Spinal cord (tissue), 10 donors: Measurements from ENCODE around the gene DNAJC21. TPM values are rescaled to one million over a fixed set of nuclear protein-coding genes. Genes with fewer than 3 reads are reported as not detected.

ENCODE experiments used
- DNase-seq, 6 donors: peaks; one replicate each; pipeline versions ENCODE4 v3.0.0 to v3.0.0-alpha.2; 2013 to 2015; ENCODE audit warnings: low spot score in 6 of 6, low read depth in 4 of 6
- H3K27ac ChIP-seq: one replicate; pipeline ENCODE4 v1.5.1; 2013; ENCODE audit warnings: low read depth, low read length, control low read depth
- H3K27me3 ChIP-seq: one replicate; pipeline ENCODE4 v1.6.1; 2013; ENCODE audit warnings: low read length; ENCODE audit not compliant: control insufficient read depth, insufficient read depth
- H3K36me3 ChIP-seq: one replicate; pipeline ENCODE4 v1.6.1; 2013; ENCODE audit warnings: low read length; ENCODE audit not compliant: control insufficient read depth, insufficient read depth
- H3K4me1 ChIP-seq: one replicate; pipeline ENCODE4 v1.6.1; 2013; ENCODE audit warnings: low read length; ENCODE audit not compliant: control insufficient read depth, insufficient read depth
- H3K4me3 ChIP-seq: one replicate; pipeline ENCODE4 v1.5.1; 2013; ENCODE audit warnings: low read depth, low read length, control low read depth
- H3K9me3 ChIP-seq: one replicate; pipeline ENCODE4 v1.6.1; 2013; ENCODE audit warnings: low read length; ENCODE audit not compliant: control insufficient read depth, insufficient read depth
- WGBS: methylation state at CpG from one replicate; pipeline ENCODE4 v1.1.5; 2013; ENCODE audit warnings: missing lambda C conversion rate; ENCODE audit not compliant: insufficient coverage; 5-methylcytosine and 5-hydroxymethylcytosine counted together
- polyA plus RNA-seq, 2 donors: library from polyadenylated mRNA; unstranded; fragments of 120-200 nt; gene quantifications; one replicate each; pipeline ENCODE4 v1.2.1, GENCODE V29; 2013; ENCODE audit not compliant: insufficient read length in 2 of 2
- total RNA-seq, 2 donors: library from RNA; depleted of rRNA in 1 of 2; stranded (reverse); fragments of 120-200 nt in 1 of 2; fragments of >200 nt in 1 of 2; gene quantifications; one replicate each; pipeline versions ENCODE4 v1.2.3 to v1.2.4, GENCODE V29; 2013 to 2014
- donor health status: healthy.

The DNAJC21 gene
- total and polyA plus RNA-seq, 4 donors, result 28.4 to 35.3 (median 33.2) TPM

DNA sequence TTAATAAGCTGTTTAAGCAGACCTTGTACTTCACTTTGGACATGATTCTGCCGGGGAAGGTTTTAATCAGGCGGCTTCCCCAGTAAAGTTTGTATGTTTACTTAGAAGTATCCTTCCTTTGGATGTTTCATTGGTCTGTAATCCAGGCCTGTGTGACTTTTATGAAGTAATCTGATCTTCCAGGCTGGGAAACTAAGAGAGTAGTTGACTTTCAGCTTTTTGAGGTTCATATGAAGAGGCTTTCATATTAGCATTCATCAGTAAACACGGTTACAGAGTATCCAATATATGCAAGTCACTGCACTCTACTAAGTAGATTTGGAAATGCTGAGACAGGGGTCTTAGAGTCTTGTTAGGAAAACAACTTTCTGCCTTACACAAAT, 1.1 kb downstream of the DNAJC21 start:
- Histone ChIP-seq H3K4me1 (peaks cover 3% of the 10 kb centered on the region), H3K9me3 (no peaks in the 10 kb centered on the region), H3K27me3 (no peaks in the 10 kb centered on the region), H3K4me3 (peak overlapping the region; percentile 82), H3K27ac (peak overlapping the region; percentile 92), H3K36me3 (peaks cover 13% of the 10 kb centered on the region)
- no CpG with 5 or more reads among the region's 3 CpGs for WGBS
- DNase-seq, result no peak

DNA sequence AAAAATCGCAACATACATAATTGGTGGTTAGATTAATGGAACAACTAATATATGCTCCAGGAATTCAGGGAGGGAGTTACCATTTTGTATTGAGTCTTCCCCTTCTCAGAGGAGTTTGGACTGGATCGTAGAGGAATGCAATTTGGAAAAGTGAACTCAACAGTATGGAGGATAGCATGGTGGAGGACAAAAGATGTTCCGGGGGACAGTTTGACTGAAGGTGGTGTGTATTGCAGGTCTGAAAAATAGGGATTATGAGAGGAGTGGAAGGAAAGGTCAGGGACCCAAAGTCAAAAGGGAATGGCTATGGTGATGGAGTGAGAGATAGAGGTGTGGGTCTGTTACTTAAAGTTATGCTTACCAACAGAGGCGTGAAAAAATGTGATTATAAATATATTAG, 1.5 kb downstream of the DNAJC21 start:
- no peak for DNase-seq
- Histone ChIP-seq H3K9me3 (no peaks in the 10 kb centered on the region), H3K4me1 (peaks cover 3% of the 10 kb centered on the region), H3K27ac (no peak overlapping the region), H3K27me3 (no peaks in the 10 kb centered on the region), H3K4me3 (peak overlapping the region; percentile 82), H3K36me3 (peaks cover 10% of the 10 kb centered on the region)
- 50% methylated on average over 1 of the region's 4 CpGs for WGBS

DNA sequence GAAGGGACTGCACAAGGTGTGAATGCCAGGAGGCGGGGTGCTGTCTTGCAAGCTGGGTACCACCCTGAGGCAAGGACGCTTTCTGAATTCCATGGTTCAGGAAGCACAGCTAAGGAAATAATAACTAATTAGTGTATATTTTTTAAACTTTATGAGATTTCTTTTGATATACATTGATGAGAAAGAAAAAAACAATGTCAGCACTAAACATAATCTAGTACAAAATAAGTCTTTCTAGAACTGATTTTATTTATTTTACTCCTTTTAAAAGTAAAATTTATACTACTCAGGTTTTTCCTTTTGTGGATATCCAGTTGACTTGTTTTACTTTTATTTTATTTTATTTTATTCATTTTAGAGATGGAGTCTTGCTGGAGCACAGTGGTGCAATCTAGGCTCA, 3.6 kb downstream of the DNAJC21 start:
- Histone ChIP-seq H3K4me1 (peaks cover 3% of the 10 kb centered on the region), H3K9me3 (no peaks in the 10 kb centered on the region), H3K36me3 (peaks cover 16% of the 10 kb centered on the region), H3K27ac (no peak overlapping the region), H3K27me3 (no peaks in the 10 kb centered on the region), H3K4me3 (no peak overlapping the region)
- 100% methylated on average over 1 of the region's 2 CpGs for WGBS
- DNase-seq, result no peak

DNA sequence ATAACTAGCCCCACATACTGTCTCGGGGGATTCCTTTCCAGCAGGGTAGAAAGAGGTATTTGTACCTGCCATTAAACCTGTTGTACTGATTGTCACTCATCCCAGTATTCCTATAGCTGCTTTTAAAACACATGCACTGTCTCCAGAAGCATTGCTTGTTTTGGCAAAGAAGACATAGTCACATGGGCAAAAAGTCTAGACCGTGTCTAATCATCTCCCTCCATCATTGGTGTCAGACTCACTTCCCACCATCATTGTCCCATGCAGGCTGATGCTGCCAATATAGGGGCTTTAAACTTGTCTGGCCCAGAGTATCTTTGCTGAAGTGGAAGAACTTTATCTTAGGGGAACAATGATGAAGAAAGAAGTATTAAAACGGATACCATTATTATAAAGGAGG, 12.6 kb downstream of the DNAJC21 start:
- H3K4me1 ChIP-seq, result no peaks in the 10 kb centered on the region
- H3K27me3 ChIP-seq, result no peaks in the 10 kb centered on the region
- H3K9me3 ChIP-seq, result no peaks in the 10 kb centered on the region
- DNase-seq, result no peak
- no peak overlapping the region for H3K4me3 ChIP-seq
- 74% methylated on average over 3 of the region's 3 CpGs for WGBS
- H3K27ac ChIP-seq, result no peak overlapping the region
- peaks cover 34% of the 10 kb centered on the region for H3K36me3 ChIP-seq

DNA sequence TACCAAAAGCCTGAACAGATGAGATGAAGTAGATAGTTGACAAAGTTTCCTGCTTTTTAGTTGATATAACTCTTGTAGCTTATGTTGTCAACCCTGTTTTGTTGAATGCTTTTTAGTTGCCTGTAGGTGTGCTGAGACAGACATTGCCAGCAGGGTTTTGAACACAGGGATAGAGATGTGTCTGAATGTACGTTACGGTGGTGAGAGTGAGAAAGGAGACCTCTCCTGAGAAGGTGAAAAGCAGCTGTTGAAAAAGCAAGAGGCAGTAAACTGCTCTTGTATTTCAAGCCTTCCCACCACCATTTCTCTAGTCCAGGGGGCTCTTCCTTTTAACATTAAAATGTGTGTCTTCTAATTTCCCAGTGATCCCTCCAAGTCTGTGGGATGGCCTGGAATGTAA, 14.7 kb downstream of the DNAJC21 start:
- H3K4me3 ChIP-seq, result no peak overlapping the region
- peaks cover 20% of the 10 kb centered on the region for H3K36me3 ChIP-seq
- WGBS, result no CpG with 5 or more reads among the region's 2 CpGs
- no peak overlapping the region for H3K27ac ChIP-seq
- no peaks in the 10 kb centered on the region for H3K4me1 ChIP-seq
- H3K9me3 ChIP-seq, result no peaks in the 10 kb centered on the region
- no peaks in the 10 kb centered on the region for H3K27me3 ChIP-seq
- DNase-seq, result no peak

DNA sequence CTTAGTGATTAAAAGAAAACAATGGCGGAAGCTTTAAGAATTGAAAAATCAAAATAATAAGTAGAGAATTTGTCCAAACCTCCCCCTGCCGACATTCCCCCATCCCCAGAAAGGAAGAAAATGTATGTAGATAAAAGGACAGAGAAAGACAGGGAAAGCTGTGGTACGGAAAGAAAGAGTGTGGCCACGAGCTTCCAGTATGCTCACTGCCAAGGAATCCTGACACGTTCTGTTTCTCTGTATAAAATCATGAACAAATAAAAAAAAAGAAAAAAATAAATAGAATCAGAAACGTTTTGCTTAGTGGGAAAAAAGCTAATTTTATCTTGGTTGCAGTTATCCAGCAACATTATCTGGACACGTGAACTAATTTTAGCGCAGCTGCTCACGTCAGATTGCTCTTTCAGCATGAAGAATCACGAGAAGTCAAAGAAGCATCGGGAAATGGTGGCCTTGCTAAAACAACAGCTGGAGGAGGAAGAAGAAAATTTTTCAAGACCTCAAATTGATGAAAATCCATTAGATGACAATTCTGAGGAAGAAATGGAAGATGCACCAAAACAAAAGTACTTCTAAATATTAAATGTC, 15.2 kb downstream of the DNAJC21 start:
- no peaks in the 10 kb centered on the region for H3K27me3 ChIP-seq
- peaks cover 16% of the 10 kb centered on the region for H3K36me3 ChIP-seq
- no peak overlapping the region for H3K27ac ChIP-seq
- H3K4me3 ChIP-seq, result no peak overlapping the region
- H3K9me3 ChIP-seq, result no peaks in the 10 kb centered on the region
- 85% methylated on average over 4 of the region's 11 CpGs for WGBS
- DNase-seq, result no peak
- H3K4me1 ChIP-seq, result no peaks in the 10 kb centered on the region

DNA sequence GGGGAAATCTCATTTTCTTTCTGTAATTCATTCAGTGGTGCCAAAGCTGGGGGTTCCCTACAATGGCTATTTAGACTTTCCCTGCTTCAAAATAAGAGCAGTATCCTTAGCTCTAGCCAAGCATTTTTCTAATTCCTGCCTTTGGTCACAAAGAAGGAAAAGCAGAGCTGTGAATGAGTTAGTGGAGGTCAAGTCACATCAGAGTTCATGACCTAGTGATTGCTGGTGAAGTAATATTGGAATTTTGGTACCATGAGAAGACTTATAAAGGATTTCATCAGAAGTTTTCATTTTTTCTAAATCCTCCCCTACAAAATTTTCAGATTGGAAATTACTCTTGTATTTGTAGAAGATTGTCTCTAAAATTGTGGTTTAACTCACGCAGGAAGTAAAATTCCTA, 28.0 kb downstream of the DNAJC21 start:
- Histone ChIP-seq H3K36me3 (peaks cover 7% of the 10 kb centered on the region), H3K27ac (no peak overlapping the region)

DNA sequence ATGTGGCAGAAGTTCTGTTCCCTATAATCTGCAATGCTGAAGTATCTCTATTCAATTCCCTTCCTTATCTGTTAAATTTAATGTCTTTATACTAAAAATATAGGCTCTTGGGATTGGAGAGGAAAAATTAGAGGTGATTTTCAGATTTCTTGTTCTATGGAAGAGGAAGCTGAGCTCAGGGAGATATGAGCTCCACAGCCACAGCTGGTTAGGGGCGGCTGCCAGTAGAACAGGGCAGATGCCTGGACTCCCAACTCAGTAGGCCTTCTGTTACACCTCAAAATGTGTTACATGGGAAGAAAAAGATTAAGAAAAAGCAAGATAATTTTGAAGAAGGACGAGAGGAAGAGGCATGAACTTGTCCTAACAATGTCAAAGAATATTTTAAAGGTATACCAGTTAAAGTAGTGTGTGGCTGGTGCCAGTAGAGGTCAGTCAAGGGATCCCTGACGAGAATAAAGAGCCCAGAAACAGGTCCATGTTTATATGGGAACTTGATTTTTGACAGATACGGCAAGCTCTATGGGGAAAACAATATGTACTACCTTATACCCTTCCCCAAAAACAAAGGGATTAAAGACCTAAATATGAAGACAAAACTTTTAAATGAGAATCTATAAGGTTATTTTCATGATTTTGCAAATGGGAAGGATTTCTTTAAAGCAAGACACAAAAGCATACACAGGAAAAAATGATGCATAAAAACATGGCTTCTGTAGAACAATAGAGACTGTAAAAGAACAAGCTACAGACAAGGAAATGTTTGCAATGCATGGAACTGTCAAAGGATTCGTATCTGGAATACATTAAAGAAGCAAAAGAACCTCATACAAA, 28.7 kb downstream of the DNAJC21 start:
- Histone ChIP-seq H3K4me3 (no peak overlapping the region), H3K27me3 (no peaks in the 10 kb centered on the region), H3K9me3 (no peaks in the 10 kb centered on the region), H3K36me3 (peaks cover 2% of the 10 kb centered on the region), H3K4me1 (no peaks in the 10 kb centered on the region), H3K27ac (no peak overlapping the region)
- WGBS, result 100% methylated on average over 1 of the region's 5 CpGs
- DNase-seq, result peak; percentile 1 to 85 (median 18)

More for the DNA sequence above, 28.0 kb downstream of the DNAJC21 start:
- DNase-seq, result no peak
- Histone ChIP-seq H3K4me3 (no peak overlapping the region), H3K9me3 (no peaks in the 10 kb centered on the region), H3K27me3 (no peaks in the 10 kb centered on the region), H3K4me1 (no peaks in the 10 kb centered on the region)
- no CpG with 5 or more reads among the region's 1 CpG for WGBS

DNA sequence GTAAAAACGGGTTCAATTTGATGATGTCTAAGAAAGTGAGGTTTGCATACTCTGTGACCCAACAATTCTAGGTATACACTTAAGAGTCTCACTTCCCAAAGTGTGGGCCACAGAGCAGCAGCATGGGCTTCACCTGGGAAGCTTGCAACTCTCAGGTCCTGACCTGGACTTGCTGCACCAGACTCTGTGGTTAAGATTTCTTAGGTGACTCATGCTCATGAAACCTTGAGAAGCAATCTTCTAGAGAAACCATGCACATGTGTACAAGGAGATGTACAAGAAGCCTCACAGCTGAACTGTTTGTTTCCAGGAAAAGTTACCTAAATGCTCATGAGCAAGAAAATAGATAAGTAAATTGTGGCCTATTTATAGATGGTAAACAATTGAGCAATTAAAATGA, 30.0 kb downstream of the DNAJC21 start:
- H3K27ac ChIP-seq, result no peak overlapping the region
- no peak overlapping the region for H3K4me3 ChIP-seq
- no peaks in the 10 kb centered on the region for H3K36me3 ChIP-seq
- no peaks in the 10 kb centered on the region for H3K27me3 ChIP-seq
- H3K4me1 ChIP-seq, result no peaks in the 10 kb centered on the region
- WGBS, result no CpG with 5 or more reads among the region's 1 CpG
- DNase-seq, result no peak
- no peaks in the 10 kb centered on the region for H3K9me3 ChIP-seq

DNA sequence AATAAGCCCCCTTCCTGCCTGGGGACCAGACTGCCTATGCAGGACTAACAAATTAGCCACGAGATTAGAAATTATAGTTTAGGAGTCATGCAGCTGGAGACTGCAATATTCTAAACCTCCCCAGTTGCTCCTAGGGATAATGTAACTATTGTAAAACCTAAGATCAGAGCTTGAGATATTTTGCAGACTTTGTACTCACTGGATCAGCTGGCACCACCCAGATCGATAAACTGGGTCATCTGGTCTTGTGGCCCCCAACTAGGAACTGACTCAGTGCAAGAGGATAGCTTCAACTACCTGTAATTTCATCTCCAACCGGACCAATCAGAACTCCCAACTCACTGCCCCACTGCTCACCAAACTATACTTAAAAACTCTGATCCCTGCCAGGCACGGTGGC, 38.2 kb downstream of the DNAJC21 start:
- no peaks in the 10 kb centered on the region for H3K4me1 ChIP-seq
- no peak overlapping the region for H3K4me3 ChIP-seq
- no peak for DNase-seq
- H3K9me3 ChIP-seq, result peaks cover 3% of the 10 kb centered on the region
- no peak overlapping the region for H3K27ac ChIP-seq
- no peaks in the 10 kb centered on the region for H3K27me3 ChIP-seq
- 100% methylated on average over 2 of the region's 4 CpGs for WGBS
- no peaks in the 10 kb centered on the region for H3K36me3 ChIP-seq
